ENCODE results near the gene IL1RAPL1. TPM values are rescaled to one million over a fixed set of nuclear protein-coding genes. Genes with fewer than 3 reads are reported as not detected.

The IL1RAPL1 gene
- polyA plus RNA-seq, 1 of the 3 experiments (the other 2 are of a cell fraction) = 2.8 TPM

DNA sequence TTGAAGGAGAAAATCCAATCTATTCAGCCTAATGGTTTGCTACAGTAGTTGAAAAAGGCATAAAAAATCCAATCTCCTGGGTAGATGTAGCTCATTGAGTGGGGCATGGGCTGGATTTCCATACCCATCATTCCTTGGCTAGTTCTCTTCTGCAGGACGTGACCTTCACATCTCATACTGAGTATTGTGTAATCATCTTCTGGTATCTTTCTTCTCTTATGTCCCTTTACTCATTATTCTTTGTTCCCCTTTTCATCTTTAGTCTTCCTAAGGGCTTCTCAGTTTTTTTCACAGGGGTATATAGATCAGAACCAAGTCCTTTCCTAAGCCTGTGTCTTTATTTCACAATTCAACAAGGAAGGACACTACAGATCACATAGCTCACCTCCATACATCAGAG, 900.5 kb downstream of the IL1RAPL1 start:
- Histone ChIP-seq H3K27me3 (ENCODE audit: insufficient read depth) (no peaks in the 10 kb centered on the region), H3K9me3 (no peaks in the 10 kb centered on the region), H3K9me2 (no peaks in the 10 kb centered on the region), H3K36me3 (replicated peaks in 1 of 2; ENCODE audit: control insufficient read depth in 1 of 2, insufficient read depth in 2 of 2, low read length in 1 of 2) (no peaks in the 10 kb centered on the region), H3K4me2 (no peak overlapping the region), H4K20me1 (ENCODE audit: insufficient read depth) (no peaks in the 10 kb centered on the region), H3K4me1 (ENCODE audit: control insufficient read depth in 1 of 2, insufficient read depth in 2 of 2, low read depth in 1 of 2, low read length in 1 of 2) (peaks cover 0 to 3% of the 10 kb centered on the region in 2 experiments; a peak in 1 of 4 replicates), H3K27ac (ENCODE audit: low read depth in 2 of 2, low read length in 1 of 2) (no peak overlapping the region), H3F3A (replicated peaks; ENCODE audit: insufficient read depth) (no peaks in the 10 kb centered on the region), H3K79me2 (ENCODE audit: insufficient read depth) (no peaks in the 10 kb centered on the region), H2AFZ (ENCODE audit: low read depth) (no peak overlapping the region), H3K4me3 (ENCODE audit: low read depth in 2 of 2, low read length in 1 of 2) (no peak overlapping the region), H3K9ac (no peak overlapping the region)
- POLR2A ChIA-PET = no interaction called here
- CTCF ChIA-PET = no interaction called here
- TF ChIP-seq SIN3A (IDR thresholded peaks at IDR 0.05; ENCODE audit: borderline replicate concordance, low read depth, low read length) = no peak
- TF ChIP-seq, protein P1, sequence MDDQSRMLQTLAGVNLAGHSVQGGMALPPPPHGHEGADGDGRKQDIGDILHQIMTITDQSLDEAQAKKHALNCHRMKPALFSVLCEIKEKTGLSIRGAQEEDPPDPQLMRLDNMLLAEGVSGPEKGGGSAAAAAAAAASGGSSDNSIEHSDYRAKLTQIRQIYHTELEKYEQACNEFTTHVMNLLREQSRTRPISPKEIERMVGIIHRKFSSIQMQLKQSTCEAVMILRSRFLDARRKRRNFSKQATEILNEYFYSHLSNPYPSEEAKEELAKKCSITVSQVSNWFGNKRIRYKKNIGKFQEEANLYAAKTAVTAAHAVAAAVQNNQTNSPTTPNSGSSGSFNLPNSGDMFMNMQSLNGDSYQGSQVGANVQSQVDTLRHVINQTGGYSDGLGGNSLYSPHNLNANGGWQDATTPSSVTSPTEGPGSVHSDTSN (IDR thresholded peaks at IDR 0.05) = no peak
- TF ChIP-seq TAF1 (IDR thresholded peaks at IDR 0.05; ENCODE audit: borderline replicate concordance, low read depth, low read length) = no peak
- TF ChIP-seq YY1 (IDR thresholded peaks at IDR 0.05; ENCODE audit: low read depth) = no peak
- no peak for TF ChIP-seq MXI1 (IDR thresholded peaks at IDR 0.05; ENCODE audit: low read depth, low read length)
- TF ChIP-seq MEF2A (IDR thresholded peaks at IDR 0.05; ENCODE audit: borderline replicate concordance, low read depth) = no peak
- no peak for TF ChIP-seq ELF1 (IDR thresholded peaks at IDR 0.05)
- no peak for TF ChIP-seq TCF12 (IDR thresholded peaks at IDR 0.05)
- TF ChIP-seq NFIC (IDR thresholded peaks at IDR 0.05; ENCODE audit: borderline replicate concordance) = no peak
- no peak for TF ChIP-seq ZBTB33 (IDR thresholded peaks at IDR 0.05; ENCODE audit: borderline replicate concordance, low read depth)
- TF ChIP-seq EZH2phosphoT487 (IDR thresholded peaks at IDR 0.05; ENCODE audit: borderline replicate concordance, low read depth) = no peak
- no peak for TF ChIP-seq RFX5 (IDR thresholded peaks at IDR 0.05; ENCODE audit: low read length)
- TF ChIP-seq RCOR1 (IDR thresholded peaks at IDR 0.05; ENCODE audit: low read length) = no peak
- TF ChIP-seq REST (IDR thresholded peaks at IDR 0.05; ENCODE audit: low read depth, low read length) = no peak
- no peak for TF ChIP-seq FOXM1 (IDR thresholded peaks at IDR 0.05; ENCODE audit: low read depth)
- TF ChIP-seq, protein P2, sequence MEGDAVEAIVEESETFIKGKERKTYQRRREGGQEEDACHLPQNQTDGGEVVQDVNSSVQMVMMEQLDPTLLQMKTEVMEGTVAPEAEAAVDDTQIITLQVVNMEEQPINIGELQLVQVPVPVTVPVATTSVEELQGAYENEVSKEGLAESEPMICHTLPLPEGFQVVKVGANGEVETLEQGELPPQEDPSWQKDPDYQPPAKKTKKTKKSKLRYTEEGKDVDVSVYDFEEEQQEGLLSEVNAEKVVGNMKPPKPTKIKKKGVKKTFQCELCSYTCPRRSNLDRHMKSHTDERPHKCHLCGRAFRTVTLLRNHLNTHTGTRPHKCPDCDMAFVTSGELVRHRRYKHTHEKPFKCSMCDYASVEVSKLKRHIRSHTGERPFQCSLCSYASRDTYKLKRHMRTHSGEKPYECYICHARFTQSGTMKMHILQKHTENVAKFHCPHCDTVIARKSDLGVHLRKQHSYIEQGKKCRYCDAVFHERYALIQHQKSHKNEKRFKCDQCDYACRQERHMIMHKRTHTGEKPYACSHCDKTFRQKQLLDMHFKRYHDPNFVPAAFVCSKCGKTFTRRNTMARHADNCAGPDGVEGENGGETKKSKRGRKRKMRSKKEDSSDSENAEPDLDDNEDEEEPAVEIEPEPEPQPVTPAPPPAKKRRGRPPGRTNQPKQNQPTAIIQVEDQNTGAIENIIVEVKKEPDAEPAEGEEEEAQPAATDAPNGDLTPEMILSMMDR (IDR thresholded peaks at IDR 0.05) = no peak
- TF ChIP-seq SMC3 (IDR thresholded peaks at IDR 0.05; ENCODE audit: low read depth, low read length) = no peak
- DNase-seq = no peak
- 64% methylated on average over 1 of the region's 1 CpG for WGBS (ENCODE audit: low lambda C conversion rate)

All from SK-N-SH (cell line).